Measurements from ENCODE around the gene ING3.

Gene ING3

GRCh38 chr7:121011401-121011800, 60.8 kb downstream of the ING3 start (continued):
- TF ChIP-seq ZBTB49 (tag by site-specific recombination; IDR thresholded peaks at IDR 0.05; ENCODE audit: low read depth) (no peak), TRIM28 (IDR thresholded peaks at IDR 0.05; ENCODE audit: borderline replicate concordance, low read length) (no peak), ZNF600 (tag by site-specific recombination; IDR thresholded peaks at IDR 0.05) (no peak), ZNF626 (tag by site-specific recombination; IDR thresholded peaks at IDR 0.05) (no peak), ZNF510 (tag by site-specific recombination; IDR thresholded peaks at IDR 0.05; ENCODE audit: insufficient replicate concordance) (no peak), ZNF23 (tag by site-specific recombination; IDR thresholded peaks at IDR 0.05; ENCODE audit: borderline replicate concordance) (no peak), FEZF1 (tag by site-specific recombination; IDR thresholded peaks at IDR 0.05) (no peak), ZSCAN16 (tag by site-specific recombination; IDR thresholded peaks at IDR 0.05) (no peak), ZSCAN4 (tag by site-specific recombination; IDR thresholded peaks at IDR 0.05) (no peak), INSM2 (tag by site-specific recombination; IDR thresholded peaks at IDR 0.05) (no peak), ZNF311 (tag by site-specific recombination; IDR thresholded peaks at IDR 0.05; ENCODE audit: borderline replicate concordance) (no peak)

DNA sequence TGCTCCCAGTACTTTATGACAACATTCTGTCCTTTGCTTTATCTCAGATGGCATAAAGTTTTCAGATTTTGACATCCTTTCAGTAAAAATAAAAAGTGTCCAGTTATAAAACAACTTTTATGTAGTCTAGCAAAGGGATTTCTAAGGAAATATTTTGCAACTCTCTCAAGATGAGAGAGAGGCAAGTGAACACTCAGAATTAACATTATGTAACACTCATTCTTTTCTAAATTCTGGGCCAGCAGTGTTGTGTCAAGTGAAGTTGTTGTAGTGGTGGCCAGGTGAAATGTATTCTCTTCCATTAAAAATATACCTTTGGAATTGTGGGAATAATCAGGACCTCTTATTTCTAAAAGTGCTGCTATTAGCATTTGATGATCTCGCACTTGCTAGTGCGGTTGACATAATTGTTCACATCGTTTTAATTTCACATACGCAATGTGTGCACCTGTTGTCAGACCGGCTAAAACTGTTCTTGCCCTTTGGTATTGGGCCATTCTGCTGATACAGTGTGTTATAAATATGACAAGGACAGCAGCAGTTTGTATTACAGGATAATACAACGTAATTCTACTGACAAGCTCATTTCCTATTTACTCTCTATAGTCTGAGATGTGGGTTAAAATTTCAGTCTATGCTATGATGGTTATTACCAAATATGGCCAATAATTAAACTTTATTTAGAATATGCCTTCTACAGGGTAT, 61.7 kb downstream of the ING3 start:
- Histone ChIP-seq H3K27ac (ENCODE audit: extremely low read depth, low read depth, low read length) (no peak overlapping the region), H3K4me1 (ENCODE audit: control insufficient read depth, insufficient read depth, low read length) (peaks cover 8% of the 10 kb centered on the region), H3K4me3 (ENCODE audit: low read depth, low read length) (no peak overlapping the region), H3K36me3 (ENCODE audit: control insufficient read depth in 2 of 2, insufficient read depth in 1 of 2, low read length in 2 of 2) (no peaks in the 10 kb centered on the region), H3K9me3 (ENCODE audit: control insufficient read depth, insufficient read depth, low read depth, low read length) (no peaks in the 10 kb centered on the region)
- CTCF ChIA-PET: interaction anchor here (1.0 kb wide), 1 partner anchor 26 kb away, joined by 4 read pairs; no protein-coding TSS in a partner anchor
- POLR2A ChIA-PET: no interaction called here
- no peak for TF ChIP-seq RBAK (tag by site-specific recombination; IDR thresholded peaks at IDR 0.05)
- peak; percentile 41; the same call in 1 of the 2 replicates for TF ChIP-seq SCRT2 (tag by site-specific recombination; IDR thresholded peaks at IDR 0.05)

DNA sequence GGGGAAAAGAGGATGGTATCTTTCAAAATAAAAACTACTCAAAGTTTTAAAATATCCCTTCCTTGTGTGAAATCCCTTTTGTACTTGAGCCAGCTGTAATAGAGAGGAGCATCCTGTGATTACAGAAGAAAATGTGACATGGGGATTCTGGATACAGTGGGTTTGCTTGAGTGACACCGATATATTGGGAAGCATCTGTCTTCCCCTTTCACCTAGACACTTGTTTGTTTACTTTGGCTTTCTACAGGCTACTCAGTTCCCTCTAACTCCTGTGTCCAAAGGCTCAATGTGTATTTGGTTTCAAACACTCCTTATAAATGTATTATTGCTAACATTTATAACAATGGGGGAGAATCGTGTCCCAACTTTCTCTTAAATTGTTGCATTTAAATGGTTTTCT, 62.3 kb downstream of the ING3 start:
- peaks cover 8% of the 10 kb centered on the region for H3K4me1 ChIP-seq (ENCODE audit: control insufficient read depth, insufficient read depth, low read length)
- ChIA-PET POLR2A (no interaction called here), CTCF (interaction anchor here (1.3 kb wide), 1 partner anchor 15 kb away, joined by 3 read pairs; no protein-coding TSS in a partner anchor)
- H3K4me3 ChIP-seq (ENCODE audit: low read depth, low read length): no peak overlapping the region
- TF ChIP-seq ZNF362 (tag by site-specific recombination; IDR thresholded peaks at IDR 0.05): no peak
- no peak for TF ChIP-seq ZNF837 (tag by site-specific recombination; IDR thresholded peaks at IDR 0.05)
- peak; percentile 71 for TF ChIP-seq WT1 (tag by site-specific recombination; IDR thresholded peaks at IDR 0.05)
- TF ChIP-seq ZNF843 (tag by site-specific recombination; IDR thresholded peaks at IDR 0.05): peak; percentile 68
- TF ChIP-seq, protein P1, sequence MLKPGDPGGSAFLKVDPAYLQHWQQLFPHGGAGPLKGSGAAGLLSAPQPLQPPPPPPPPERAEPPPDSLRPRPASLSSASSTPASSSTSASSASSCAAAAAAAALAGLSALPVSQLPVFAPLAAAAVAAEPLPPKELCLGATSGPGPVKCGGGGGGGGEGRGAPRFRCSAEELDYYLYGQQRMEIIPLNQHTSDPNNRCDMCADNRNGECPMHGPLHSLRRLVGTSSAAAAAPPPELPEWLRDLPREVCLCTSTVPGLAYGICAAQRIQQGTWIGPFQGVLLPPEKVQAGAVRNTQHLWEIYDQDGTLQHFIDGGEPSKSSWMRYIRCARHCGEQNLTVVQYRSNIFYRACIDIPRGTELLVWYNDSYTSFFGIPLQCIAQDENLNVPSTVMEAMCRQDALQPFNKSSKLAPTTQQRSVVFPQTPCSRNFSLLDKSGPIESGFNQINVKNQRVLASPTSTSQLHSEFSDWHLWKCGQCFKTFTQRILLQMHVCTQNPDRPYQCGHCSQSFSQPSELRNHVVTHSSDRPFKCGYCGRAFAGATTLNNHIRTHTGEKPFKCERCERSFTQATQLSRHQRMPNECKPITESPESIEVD (tag by site-specific recombination; IDR thresholded peaks at IDR 0.05): 0 out of 2 replicates have a peak, but pooled peaks have one; percentile 31
- TF ChIP-seq OSR2 (tag by site-specific recombination; IDR thresholded peaks at IDR 0.05): 0 out of 2 replicates have a peak, but pooled peaks have one; percentile 31
- TF ChIP-seq MZF1 (tag by site-specific recombination; IDR thresholded peaks at IDR 0.05; ENCODE audit: borderline replicate concordance): peak; percentile 77; the same call in 1 of the 2 replicates
- H3K36me3 ChIP-seq (ENCODE audit: control insufficient read depth in 2 of 2, insufficient read depth in 1 of 2, low read length in 2 of 2): no peaks in the 10 kb centered on the region
- no peaks in the 10 kb centered on the region for H3K9me3 ChIP-seq (ENCODE audit: control insufficient read depth, insufficient read depth, low read depth, low read length)
- H3K27ac ChIP-seq (ENCODE audit: extremely low read depth, low read depth, low read length): no peak overlapping the region
